NT2/D1 (cell line): ENCODE results near the gene PKN2.

Source experiments
- DNase-seq: peaks from one replicate; pipeline ENCODE4 v3.0.0-alpha.2; 2011; ENCODE audit warnings: low read depth, low spot score
- H3K27me3 ChIP-seq: 2 replicates; pipeline ENCODE4 v1.6.0; 2011; ENCODE audit warnings: mild to moderate bottlenecking; ENCODE audit not compliant: insufficient read length, insufficient read depth
- H3K36me3 ChIP-seq: 2 replicates; pipeline ENCODE4 v1.6.1; 2011; ENCODE audit warnings: mild to moderate bottlenecking, low read length, mixed read lengths; ENCODE audit not compliant: insufficient read depth, insufficient read length
- H3K4me1 ChIP-seq: 2 replicates; pipeline ENCODE4 v1.5.1; 2011; ENCODE audit not compliant: insufficient read depth, insufficient read length
- H3K4me3 ChIP-seq: 2 replicates; pipeline ENCODE4 v1.5.1; 2011; ENCODE audit warnings: low read depth; ENCODE audit not compliant: insufficient read length
- H3K9ac ChIP-seq: 2 replicates; pipeline ENCODE4 v1.6.0; 2011; ENCODE audit warnings: low read depth; ENCODE audit not compliant: insufficient read length
- H3K9me3 ChIP-seq: 2 replicates; pipeline ENCODE4 v1.5.1; 2011; ENCODE audit warnings: mild to moderate bottlenecking, low read length; ENCODE audit not compliant: insufficient read depth
- SUZ12 ChIP-seq: IDR thresholded peaks from 2 replicates; pipeline ENCODE4 v1.6.1; 2011; ENCODE audit not compliant: insufficient read length, insufficient read depth; ENCODE audit errors: extremely low read depth
- YY1 ChIP-seq: IDR thresholded peaks from 2 replicates; pipeline ENCODE4 v1.6.1; 2011; ENCODE audit not compliant: insufficient read length, insufficient read depth
- ZNF274 ChIP-seq: IDR thresholded peaks from 2 replicates; pipeline ENCODE4 v1.6.1; 2011; ENCODE audit warnings: mild to moderate bottlenecking, low read depth, low read length

PKN2 gene

GRCh38 chr1:88735382-88735781 is 51.3 kb downstream of the PKN2 start:
- H3K4me3 ChIP-seq: no peak overlapping the region
- no peaks in the 10 kb centered on the region for H3K27me3 ChIP-seq
- H3K9ac ChIP-seq: no peak overlapping the region
- H3K4me1 ChIP-seq: no peaks in the 10 kb centered on the region
- peaks cover 8% of the 10 kb centered on the region; the same call in 1 of the 2 replicates for H3K9me3 ChIP-seq
- H3K36me3 ChIP-seq: peaks cover 4% of the 10 kb centered on the region
- no peak for TF ChIP-seq YY1
- TF ChIP-seq SUZ12: no peak
- TF ChIP-seq ZNF274: no peak
- no peak for DNase-seq

DNA sequence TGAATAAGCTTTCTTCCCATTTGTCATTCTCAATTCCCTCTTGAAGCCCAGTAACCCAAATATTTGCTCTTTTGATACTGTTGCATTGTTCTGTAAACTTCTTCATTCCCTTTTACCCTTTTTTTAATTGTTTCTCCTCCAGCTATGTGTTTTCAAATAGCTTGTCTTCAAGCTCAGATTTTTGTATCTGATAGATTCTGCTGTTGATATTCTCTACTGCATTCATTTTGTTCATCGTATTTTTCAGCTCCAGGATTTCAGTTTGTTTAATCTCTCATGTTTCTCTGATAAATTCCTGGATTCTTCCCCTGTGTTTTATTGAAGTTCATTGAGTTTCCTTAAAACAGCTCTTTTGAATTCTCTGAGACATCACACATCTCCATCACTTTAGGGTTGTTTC is 51.8 kb downstream of the PKN2 start:
- no peak overlapping the region for H3K4me3 ChIP-seq
- H3K9ac ChIP-seq: no peak overlapping the region
- H3K36me3 ChIP-seq: peaks cover 5% of the 10 kb centered on the region
- DNase-seq: no peak
- H3K4me1 ChIP-seq: no peaks in the 10 kb centered on the region
- TF ChIP-seq ZNF274 (no peak), YY1 (no peak), SUZ12 (no peak)
- no peaks in the 10 kb centered on the region for H3K27me3 ChIP-seq
- peaks cover 8% of the 10 kb centered on the region; the same call in 1 of the 2 replicates for H3K9me3 ChIP-seq

- Histone ChIP-seq H3K9me3 (peaks cover 8% of the 10 kb centered on the region; the same call in 1 of the 2 replicates), H3K36me3 (peaks cover 11% of the 10 kb centered on the region), H3K4me1 (no peaks in the 10 kb centered on the region), H3K27me3 (no peaks in the 10 kb centered on the region), H3K9ac (no peak overlapping the region), H3K4me3 (no peak overlapping the region)
- no peak for TF ChIP-seq ZNF274
- no peak for TF ChIP-seq SUZ12
- no peak for TF ChIP-seq YY1
- peak; percentile 28 for DNase-seq
These were observed 52.7 kb downstream of the PKN2 start for GRCh38 chr1:88736633-88737248.

DNA sequence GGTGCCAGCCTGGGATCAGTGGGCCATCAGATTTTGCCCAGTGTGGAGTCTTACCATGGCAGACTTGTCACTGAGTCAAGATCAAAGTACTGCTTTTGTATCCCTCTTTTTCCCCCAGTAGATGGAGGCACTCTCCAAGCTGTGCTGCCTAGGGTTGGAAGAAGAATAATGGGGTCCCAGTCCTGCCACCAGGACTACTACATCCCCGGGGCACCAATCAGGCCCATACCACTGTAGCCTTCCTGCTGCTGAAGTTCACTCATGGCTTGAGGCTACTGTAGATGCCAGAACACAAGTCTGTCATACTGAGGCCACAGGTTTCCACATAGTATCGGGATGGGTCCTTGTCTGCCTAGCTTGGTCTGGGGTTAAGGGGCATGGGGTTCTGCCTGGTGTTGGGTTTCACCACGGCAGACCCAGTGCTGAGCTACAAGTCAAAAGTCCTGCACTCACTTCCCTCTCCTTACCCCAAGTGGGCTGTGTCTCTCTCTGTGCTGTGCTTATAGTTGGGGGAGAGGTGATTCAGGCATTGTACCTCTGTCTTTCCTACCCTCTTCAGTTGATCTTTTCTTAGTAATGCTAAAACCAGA is 53.4 kb downstream of the PKN2 start:
- no peak for DNase-seq
- no peaks in the 10 kb centered on the region for H3K27me3 ChIP-seq
- no peak overlapping the region for H3K9ac ChIP-seq
- no peaks in the 10 kb centered on the region for H3K4me1 ChIP-seq
- no peak for TF ChIP-seq SUZ12
- TF ChIP-seq YY1: no peak
- TF ChIP-seq ZNF274: no peak
- no peak overlapping the region for H3K4me3 ChIP-seq
- peaks cover 13% of the 10 kb centered on the region for H3K36me3 ChIP-seq
- H3K9me3 ChIP-seq: peaks cover 8% of the 10 kb centered on the region; the same call in 1 of the 2 replicates

GRCh38 chr1:88740784-88741183 is 56.7 kb downstream of the PKN2 start:
- no peak for TF ChIP-seq SUZ12
- no peak overlapping the region for H3K4me3 ChIP-seq
- H3K9ac ChIP-seq: no peak overlapping the region
- DNase-seq: no peak
- peaks cover 29% of the 10 kb centered on the region for H3K36me3 ChIP-seq
- H3K27me3 ChIP-seq: no peaks in the 10 kb centered on the region
- no peaks in the 10 kb centered on the region for H3K4me1 ChIP-seq
- H3K9me3 ChIP-seq: no peaks in the 10 kb centered on the region

DNA sequence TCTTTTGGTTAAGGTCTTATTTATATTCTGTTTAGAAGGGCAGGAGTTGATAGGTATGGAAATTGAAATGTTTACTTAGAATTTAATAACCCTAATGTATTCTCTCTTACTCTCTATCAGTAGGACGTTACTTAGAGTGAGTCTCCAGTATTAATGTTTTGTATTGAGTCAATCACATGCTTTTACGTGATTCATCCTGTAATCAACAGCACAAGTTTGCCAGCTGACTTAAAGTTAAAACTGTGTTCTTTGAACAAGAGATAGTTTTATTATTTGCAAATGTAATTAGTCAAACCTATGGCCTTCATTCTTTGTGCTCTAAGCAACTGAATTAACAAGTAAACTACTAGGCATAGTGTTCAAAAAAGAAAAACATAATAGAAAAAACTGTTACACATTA is 57.3 kb downstream of the PKN2 start:
- TF ChIP-seq ZNF274 (no peak), YY1 (no peak), SUZ12 (no peak)
- DNase-seq: no peak
- Histone ChIP-seq H3K4me3 (no peak overlapping the region), H3K27me3 (no peaks in the 10 kb centered on the region), H3K36me3 (peaks cover 29% of the 10 kb centered on the region), H3K4me1 (no peaks in the 10 kb centered on the region), H3K9me3 (no peaks in the 10 kb centered on the region), H3K9ac (no peak overlapping the region)

- TF ChIP-seq SUZ12 (no peak), ZNF274 (no peak), YY1 (no peak)
- no peak for DNase-seq
- H3K36me3 ChIP-seq: peaks cover 27% of the 10 kb centered on the region
These were observed 58.5 kb downstream of the PKN2 start for GRCh38 chr1:88742531-88742930.

More at GRCh38 chr1:88742531-88742930, 58.5 kb downstream of the PKN2 start:
- Histone ChIP-seq H3K27me3 (no peaks in the 10 kb centered on the region), H3K4me1 (no peaks in the 10 kb centered on the region), H3K9me3 (no peaks in the 10 kb centered on the region), H3K4me3 (no peak overlapping the region), H3K9ac (no peak overlapping the region)
